H1 (cell line): ENCODE results near the gene MED29. TPM values are rescaled to one million over a fixed set of nuclear protein-coding genes. Genes with fewer than 3 reads are reported as not detected.

Source experiments
- CTCF ChIA-PET: fragments of 300-600 bp; sonication (Branson Sonifier 250); formaldehyde crosslinking; loops from one replicate; lab custom pipeline; 2021; ENCODE audit not compliant: partially characterized antibody; lab: Charles Lee
- POLR2A ChIA-PET: fragments of 300-600 bp; sonication (Branson Sonifier 250); formaldehyde crosslinking; loops from one replicate; lab custom pipeline; 2021; ENCODE audit warnings: inconsistent platforms; ENCODE audit not compliant: partially characterized antibody; lab: Charles Lee
- DNase-seq, 2 experiments: peaks; one replicate each; pipeline versions ENCODE4 v3.0.0 to v3.0.0-alpha.2; 2010 to 2022; ENCODE audit warnings: low spot score in 2 of 2, low read depth in 1 of 2, mixed read lengths in 1 of 2
- FAIRE-seq: peaks from 2 replicates; lab custom pipeline; 2011; peaks lifted over from hg19 to GRCh38; lab: Jason Lieb, UNC
- H2AFZ ChIP-seq: 2 replicates; pipeline ENCODE4 v1.8.1; 2012; ENCODE audit warnings: low read length, inconsistent platforms
- H2AK5ac ChIP-seq: 2 replicates; pipeline ENCODE4 v1.6.1; 2013; ENCODE audit warnings: low read depth, low read length
- H2BK120ac ChIP-seq: replicated peaks from 2 replicates; pipeline ENCODE3; 2013; ENCODE audit warnings: low read depth, low read length, inconsistent platforms
- H2BK12ac ChIP-seq: 2 replicates; pipeline ENCODE4 v1.6.1; 2013; ENCODE audit warnings: low read depth, low read length
- H2BK15ac ChIP-seq: 2 replicates; pipeline ENCODE4 v1.6.1; 2013; ENCODE audit warnings: low read length
- H2BK20ac ChIP-seq: 2 replicates; pipeline ENCODE4 v1.6.1; 2013; ENCODE audit warnings: low read length
- H2BK5ac ChIP-seq: 2 replicates; pipeline ENCODE4 v1.6.1; 2013; ENCODE audit warnings: low read depth, low read length
- H3K14ac ChIP-seq: 2 replicates; pipeline ENCODE4 v1.6.1; 2013; ENCODE audit warnings: inconsistent platforms; ENCODE audit not compliant: insufficient read length
- H3K18ac ChIP-seq: 2 replicates; pipeline ENCODE4 v1.6.1; 2013; ENCODE audit warnings: low read length; ENCODE audit errors: extremely low read depth
- H3K23ac ChIP-seq: 2 replicates; pipeline ENCODE4 v1.6.1; 2013; ENCODE audit warnings: inconsistent platforms; ENCODE audit not compliant: insufficient read length
- H3K23me2 ChIP-seq: 2 replicates; pipeline ENCODE4 v1.6.1; 2013; ENCODE audit warnings: low read depth, low read length
- H3K27ac ChIP-seq: 2 replicates; pipeline ENCODE4 v1.6.1; 2011; ENCODE audit warnings: low read depth, low read length, inconsistent platforms
- H3K27me3 ChIP-seq, 4 experiments: replicated peaks in 1 of 4; 1 replicate in 1 of 4; 2 replicates in 3 of 4; pipeline versions ENCODE4 v1.6.1 to v1.8.1; 2011 to 2013; ENCODE audit warnings: low read length in 3 of 4, mild to moderate bottlenecking in 3 of 4, inconsistent platforms in 2 of 4, mixed read lengths in 2 of 4, moderate library complexity in 1 of 4; ENCODE audit not compliant: control insufficient read depth in 3 of 4, insufficient read depth in 3 of 4; ENCODE audit errors: extremely low read depth in 1 of 4
- H3K36me3 ChIP-seq, 4 experiments: 2 replicates each; pipeline versions ENCODE4 v1.6.1 to v1.8.1; 2011 to 2013; ENCODE audit warnings: mild to moderate bottlenecking in 4 of 4, low read length in 3 of 4, moderate library complexity in 2 of 4, control low read depth in 1 of 4, inconsistent platforms in 1 of 4; ENCODE audit not compliant: insufficient read depth in 4 of 4, control insufficient read depth in 2 of 4
- H3K4ac ChIP-seq: replicated peaks from 2 replicates; pipeline ENCODE3; 2013; ENCODE audit warnings: low read length, low read depth, mixed read lengths, inconsistent platforms; ENCODE audit not compliant: insufficient read length
- H3K4me1 ChIP-seq, 4 experiments: replicated peaks in 1 of 4; 1 replicate in 1 of 4; 2 replicates in 3 of 4; pipeline versions ENCODE4 v1.6.1 to v1.8.1; 2011 to 2013; ENCODE audit warnings: low read length in 3 of 4, inconsistent platforms in 2 of 4, mixed read lengths in 1 of 4; ENCODE audit not compliant: insufficient read depth in 4 of 4, control insufficient read depth in 3 of 4
- H3K4me2 ChIP-seq, 2 experiments: 2 replicates each; pipeline versions ENCODE4 v1.6.1 to v1.8.1; 2011 to 2013; ENCODE audit warnings: low read depth in 2 of 2, low read length in 2 of 2, control low read depth in 1 of 2, inconsistent platforms in 1 of 2, mild to moderate bottlenecking in 1 of 2; ENCODE audit not compliant: insufficient read depth in 1 of 2
- H3K4me3 ChIP-seq, 4 experiments: fragments of 200-600, 300-600 bp in 1 of 4; sonication (generic), shearing (Covaris generic), sonication (Bioruptor Twin) in 1 of 4; 2 replicates each; pipeline versions ENCODE4 v1.5.1 to v1.8.1; 2011 to 2016; ENCODE audit warnings: low read length in 4 of 4, low read depth in 3 of 4, control low read depth in 2 of 4, inconsistent platforms in 2 of 4, mild to moderate bottlenecking in 2 of 4, mixed read lengths in 1 of 4, moderate library complexity in 1 of 4; ENCODE audit not compliant: insufficient read depth in 2 of 4; ENCODE audit errors: extremely low read depth in 1 of 4
- H3K56ac ChIP-seq: replicated peaks from 2 replicates; pipeline ENCODE3; 2013; ENCODE audit warnings: low read depth, mild to moderate bottlenecking, mixed read lengths, low read length, inconsistent platforms; ENCODE audit not compliant: insufficient read length
- H3K79me1 ChIP-seq: 2 replicates; pipeline ENCODE4 v1.6.1; 2013; ENCODE audit warnings: low read depth, low read length, control low read depth
- H3K79me2 ChIP-seq, 2 experiments: 2 replicates each; pipeline versions ENCODE4 v1.6.1 to v1.8.1; 2012 to 2013; ENCODE audit warnings: low read length in 2 of 2, mild to moderate bottlenecking in 2 of 2, inconsistent platforms in 1 of 2; ENCODE audit not compliant: insufficient read depth in 2 of 2, control insufficient read depth in 1 of 2
- H3K9ac ChIP-seq, 4 experiments: replicated peaks in 1 of 4; 1 replicate in 1 of 4; 2 replicates in 3 of 4; pipeline versions ENCODE4 v1.6.1 to v1.8.1; 2011 to 2013; ENCODE audit warnings: low read depth in 3 of 4, low read length in 3 of 4, control low read depth in 2 of 4, mild to moderate bottlenecking in 2 of 4, moderate library complexity in 2 of 4, inconsistent platforms in 1 of 4; ENCODE audit errors: extremely low read depth in 1 of 4
- H3K9me3 ChIP-seq, 2 experiments: 2 replicates each; pipeline versions ENCODE4 v1.6.1 to v1.8.1; 2012 to 2013; ENCODE audit warnings: mild to moderate bottlenecking in 2 of 2, moderate library complexity in 2 of 2, control low read depth in 1 of 2, inconsistent platforms in 1 of 2, low read depth in 1 of 2, low read length in 1 of 2, mixed read lengths in 1 of 2; ENCODE audit not compliant: insufficient read depth in 2 of 2
- H4K20me1 ChIP-seq, 2 experiments: replicated peaks in 1 of 2; 2 replicates each; pipeline versions ENCODE3 to v1.8.1; 2011 to 2013; ENCODE audit warnings: inconsistent platforms in 2 of 2, low read length in 2 of 2, mild to moderate bottlenecking in 1 of 2; ENCODE audit not compliant: insufficient read depth in 2 of 2, control insufficient read depth in 1 of 2
- H4K5ac ChIP-seq: 2 replicates; pipeline ENCODE4 v1.6.1; 2013; ENCODE audit warnings: low read length, low read depth, mixed read lengths, inconsistent platforms; ENCODE audit not compliant: insufficient read length
- H4K8ac ChIP-seq: 2 replicates; pipeline ENCODE4 v1.8.0; 2013; ENCODE audit warnings: mild to moderate bottlenecking, moderate library complexity, low read length, inconsistent platforms; ENCODE audit not compliant: insufficient read depth; ENCODE audit errors: extremely low read depth
- H4K91ac ChIP-seq: replicated peaks from 2 replicates; pipeline ENCODE3; 2013; ENCODE audit warnings: low read length, mixed read lengths, inconsistent platforms; ENCODE audit not compliant: insufficient read length
- CHD2 ChIP-seq: IDR thresholded peaks from 2 replicates; pipeline ENCODE4 v1.6.1; 2012; ENCODE audit warnings: low read length, improper control_type of control experiment
- EGR1 ChIP-seq: IDR thresholded peaks from 2 replicates; pipeline ENCODE4 v1.6.1; 2011; ENCODE audit warnings: low read depth, low read length, borderline replicate concordance
- MAFK ChIP-seq: IDR thresholded peaks from 2 replicates; pipeline ENCODE4 v1.6.1; 2012; ENCODE audit warnings: low read depth, mild to moderate bottlenecking, improper control_type of control experiment, low read length
- TEAD4 ChIP-seq: IDR thresholded peaks from 2 replicates; pipeline ENCODE4 v1.6.1; 2012; ENCODE audit warnings: low read depth, low read length, inconsistent platforms, mixed read lengths
- WGBS, 2 experiments: shearing (Covaris generic) in 1 of 2; methylation state at CpG; one replicate each; pipeline versions ENCODE4 v1.1.6 to v1.1.7; 2013 to 2015; ENCODE audit warnings: low lambda C conversion rate in 2 of 2, mixed read lengths in 2 of 2, inconsistent platforms in 1 of 2, low coverage in 1 of 2, missing lambda C conversion rate in 1 of 2; ENCODE audit not compliant: insufficient replicate concordance in 2 of 2, insufficient coverage in 1 of 2, insufficient read length in 1 of 2; ENCODE audit errors: extremely low coverage in 1 of 2, missing lambda C conversion rate in 1 of 2; 5-methylcytosine and 5-hydroxymethylcytosine counted together
- polyA plus RNA-seq, 7 experiments: library from polyadenylated mRNA; depleted of rRNA in 3 of 7; stranded (reverse) in 5 of 7; unstranded in 2 of 7; fragments of >200 nt in 5 of 7; fragments of 200-250 nt in 2 of 7; gene quantifications; 1 replicate in 5 of 7; 2 replicates in 1 of 7; 4 replicates in 1 of 7; pipeline versions ENCODE4 v1.2.1 to v1.2.3, GENCODE V29; 2011 to 2013; ENCODE audit warnings: missing spikeins in 2 of 7, mixed read lengths in 2 of 7
- total RNA-seq: library from RNA; stranded (reverse); fragmentation: NEBNext Ultra II Directional; extraction: Animal tissue kit (Norgen Biotek cat#: 25700); gene quantifications from 2 replicates; pipeline ENCODE4 v1.2.1, GENCODE V29; 2021

Gene MED29
- total and polyA plus RNA-seq, 2 of the 8 experiments (the other 6 are each of a cell fraction or from before 2014, with no cell fraction given), result 31.1 to 52.5 TPM

GRCh38 chr19:39359026-39359425, 32.2 kb upstream of the MED29 start:
- Histone ChIP-seq H3K9me3 (no peaks in the 10 kb centered on the region), H3K4me3 (no peak overlapping the region), H3K79me2 (no peaks in the 10 kb centered on the region), H3K23me2 (no peaks in the 10 kb centered on the region), H3K23ac (no peak overlapping the region), H4K91ac (no peak overlapping the region), H3K36me3 (peaks cover 26 to 65% (median 51%) of the 10 kb centered on the region in 4 experiments), H2BK120ac (no peak overlapping the region), H3K4me1 (no peaks in the 10 kb centered on the region), H3K9ac (no peak overlapping the region), H3K27me3 (no peaks in the 10 kb centered on the region), H2AFZ (no peak overlapping the region), H4K8ac (no peak overlapping the region), H2BK20ac (no peak overlapping the region), H3K79me1 (no peaks in the 10 kb centered on the region; the same call in 1 of the 2 replicates), H2AK5ac (no peak overlapping the region), H4K5ac (no peak overlapping the region), H3K14ac (no peak overlapping the region), H2BK12ac (no peak overlapping the region), H4K20me1 (peaks cover 6 to 9% of the 10 kb centered on the region in 2 experiments), H3K4me2 (no peak overlapping the region), H2BK15ac (no peak overlapping the region), H3K4ac (no peak overlapping the region), H3K56ac (no peak overlapping the region), H3K18ac (no peak overlapping the region), H2BK5ac (no peak overlapping the region), H3K27ac (no peak overlapping the region)
- WGBS, 2 experiments, result 86% methylated on average over 3 of the region's 3 CpGs; no CpG with 5 or more reads in 1 of the 2 experiments
- no peak for TF ChIP-seq TEAD4
- TF ChIP-seq CHD2, result no peak
- no peak for TF ChIP-seq MAFK
- TF ChIP-seq EGR1, result no peak
- ChIA-PET CTCF (interaction anchor here (0.6 to 1.2 kb wide), 3 partner anchors 9 to 39 kb away, joined by 3 to 4 read pairs (median 4); no protein-coding TSS in a partner anchor), POLR2A (interaction anchor here (0.9 to 1.1 kb wide), 3 partner anchors 11 to 32 kb away, joined by 3 to 6 read pairs (median 3); partner anchors contain the start of genes MED29 and PAF1)
- DNase-seq (no peak), FAIRE-seq (no peak)
